Liver (tissue), 9 donors: Measurements from ENCODE around the gene PITPNM1. TPM values are rescaled to one million over a fixed set of nuclear protein-coding genes. Genes with fewer than 3 reads are reported as not detected.

ENCODE experiments used
- DNase-seq: peaks from one replicate; pipeline ENCODE4 v3.0.0-alpha.2; 2017; ENCODE audit warnings: low spot score
- H3K27ac ChIP-seq, 2 donors: one replicate each; pipeline ENCODE4 v1.7.0; 2013; ENCODE audit warnings: inconsistent platforms in 2 of 2, low read length in 2 of 2, control low read depth in 1 of 2, low read depth in 1 of 2, mild to moderate bottlenecking in 1 of 2
- H3K27me3 ChIP-seq, 4 donors: one replicate each; pipeline versions ENCODE4 v1.6.1 to v1.7.0; 2013; ENCODE audit warnings: low read length in 3 of 4, inconsistent platforms in 1 of 4, mild to moderate bottlenecking in 1 of 4, moderate library complexity in 1 of 4; ENCODE audit not compliant: control insufficient read depth in 4 of 4, insufficient read depth in 4 of 4
- H3K36me3 ChIP-seq, 4 donors: one replicate each; pipeline versions ENCODE4 v1.6.1 to v1.7.0; 2013; ENCODE audit warnings: low read length in 3 of 4, mild to moderate bottlenecking in 3 of 4, low read depth in 1 of 4, moderate library complexity in 1 of 4; ENCODE audit not compliant: control insufficient read depth in 4 of 4, insufficient read depth in 3 of 4
- H3K4me1 ChIP-seq, 4 donors: one replicate each; pipeline versions ENCODE4 v1.6.1 to v1.7.0; 2013; ENCODE audit warnings: low read length in 3 of 4, mild to moderate bottlenecking in 3 of 4, moderate library complexity in 1 of 4; ENCODE audit not compliant: control insufficient read depth in 4 of 4, insufficient read depth in 4 of 4
- H3K4me3 ChIP-seq, 3 donors: one replicate each; pipeline versions ENCODE4 v1.6.1 to v1.7.0; 2013; ENCODE audit warnings: low read length in 3 of 3, control low read depth in 1 of 3, low read depth in 1 of 3, mild to moderate bottlenecking in 1 of 3
- H3K9ac ChIP-seq, 2 donors: one replicate each; pipeline ENCODE4 v1.7.0; 2013; ENCODE audit warnings: low read length in 2 of 2, mild to moderate bottlenecking in 2 of 2, moderate library complexity in 2 of 2, control low read depth in 1 of 2, low read depth in 1 of 2
- H3K9me3 ChIP-seq, 4 donors: one replicate each; pipeline versions ENCODE4 v1.6.1 to v1.7.0; 2013; ENCODE audit warnings: low read length in 3 of 4; ENCODE audit not compliant: control insufficient read depth in 4 of 4
- ATF3 ChIP-seq: IDR thresholded peaks from 2 replicates; pipeline ENCODE4 v1.6.1; 2016; ENCODE audit warnings: antibody characterized with exemption
- CTCF ChIP-seq: fragments of 150-350 bp; IDR thresholded peaks from 2 replicates; pipeline ENCODE4 v1.5.1; 2017; ENCODE audit warnings: improper control_type of control experiment, low read depth, low read length; ENCODE audit not compliant: missing input control
- EGR1 ChIP-seq, 2 donors: IDR thresholded peaks; 2 replicates each; pipeline ENCODE4 v1.6.1; 2016 to 2018; ENCODE audit warnings: antibody characterized with exemption in 2 of 2, low read depth in 2 of 2
- FOXA2 ChIP-seq: IDR thresholded peaks from 2 replicates; pipeline ENCODE4 v1.6.1; 2016; ENCODE audit warnings: antibody characterized with exemption
- GABPA ChIP-seq, 2 donors: IDR thresholded peaks in 1 of 2; conservative IDR thresholded peaks in 1 of 2; 2 replicates each; pipeline ENCODE4 v1.6.1; 2016; ENCODE audit warnings: antibody characterized with exemption in 2 of 2, mild to moderate bottlenecking in 1 of 2, moderate library complexity in 1 of 2
- HNF4A ChIP-seq, 2 donors: conservative IDR thresholded peaks; 2 replicates each; pipeline ENCODE4 v1.6.1; 2016; ENCODE audit warnings: antibody characterized with exemption in 2 of 2, mild to moderate bottlenecking in 2 of 2
- MAX ChIP-seq: IDR thresholded peaks from 2 replicates; pipeline ENCODE4 v1.6.1; 2016; ENCODE audit warnings: antibody characterized with exemption
- NR2F2 ChIP-seq: IDR thresholded peaks from 2 replicates; pipeline ENCODE4 v1.6.1; 2016; ENCODE audit warnings: antibody characterized with exemption
- RAD21 ChIP-seq, 2 donors: IDR thresholded peaks; 2 replicates each; pipeline ENCODE4 v1.6.1; 2016; ENCODE audit warnings: antibody characterized with exemption in 2 of 2, mild to moderate bottlenecking in 2 of 2
- REST ChIP-seq: IDR thresholded peaks from 2 replicates; pipeline ENCODE4 v1.6.1; 2016; ENCODE audit warnings: antibody characterized with exemption, mild to moderate bottlenecking
- RXRA ChIP-seq, 2 donors: IDR thresholded peaks; 2 replicates each; pipeline ENCODE4 v1.6.1; 2017 to 2018; ENCODE audit warnings: antibody characterized with exemption in 2 of 2, mild to moderate bottlenecking in 1 of 2
- SP1 ChIP-seq: IDR thresholded peaks from 2 replicates; pipeline ENCODE4 v1.6.1; 2018; ENCODE audit warnings: antibody characterized with exemption, mild to moderate bottlenecking
- TAF1 ChIP-seq: conservative IDR thresholded peaks from 2 replicates; pipeline ENCODE4 v1.6.1; 2016; ENCODE audit warnings: antibody characterized with exemption, mild to moderate bottlenecking
- YY1 ChIP-seq: IDR thresholded peaks from 2 replicates; pipeline ENCODE4 v1.6.1; 2016; ENCODE audit warnings: antibody characterized with exemption, mild to moderate bottlenecking
- ZBTB33 ChIP-seq: IDR thresholded peaks from 2 replicates; pipeline ENCODE4 v1.6.1; 2016; ENCODE audit warnings: antibody characterized with exemption
- WGBS: extraction: QIAGEN DNeasy Blood & Tissue Kit; methylation state at CpG from one replicate; pipeline ENCODE4 v1.1.7; 2013; 5-methylcytosine and 5-hydroxymethylcytosine counted together
- polyA plus RNA-seq, 2 donors: library from polyadenylated mRNA; stranded (reverse) in 1 of 2; unstranded in 1 of 2; fragments of 200-250 nt in 1 of 2; fragments of >200 nt in 1 of 2; fragmentation: Nextera tagmentation in 1 of 2; extraction: Ambion mirVana in 1 of 2; gene quantifications; one replicate each; pipeline versions ENCODE4 v1.2.1 to v1.2.3, GENCODE V29; 2013 to 2015
- total RNA-seq, 2 donors: library from RNA; depleted of rRNA; stranded (reverse); fragments of >200 nt; gene quantifications; one replicate each; pipeline ENCODE4 v1.2.3, GENCODE V29; 2014
- donor health status: healthy.
- donor health status: healthy.
- donor health status: healthy.
- donor health status: healthy.
- donor health status: healthy.

The PITPNM1 gene
- total and polyA plus RNA-seq, 4 donors = 1.3 to 9.3 (median 5.1) TPM

- Histone ChIP-seq H3K27ac (no peak overlapping the region), H3K36me3 (no peaks in the 10 kb centered on the region), H3K27me3 (no peaks in the 10 kb centered on the region), H3K9ac (no peak overlapping the region), H3K4me3 (no peak overlapping the region), H3K9me3 (no peaks in the 10 kb centered on the region), H3K4me1 (no peaks in the 10 kb centered on the region)
- no peak for DNase-seq
- TF ChIP-seq MAX (no peak), RXRA (IDR thresholded peaks at IDR 0.05) (no peak), RAD21 (IDR thresholded peaks at IDR 0.05) (no peak), REST (no peak), FOXA2 (no peak), TAF1 (no peak), CTCF (no peak), YY1 (no peak), SP1 (no peak), GABPA (IDR thresholded peaks at IDR 0.05 in 1 of 2, conservative IDR thresholded peaks at IDR 0.05 in 1 of 2) (no peak), EGR1 (IDR thresholded peaks at IDR 0.05; ENCODE audit: low read depth in 2 of 2) (no peak), ZBTB33 (no peak)
- 92% methylated on average over 10 of the region's 10 CpGs for WGBS
These were observed 12.8 kb upstream of the PITPNM1 start for GRCh38 chr11:67517784-67518552.

- H3K27me3 ChIP-seq = no peaks in the 10 kb centered on the region
- H3K4me1 ChIP-seq = no peaks in the 10 kb centered on the region
- 96% methylated on average over 9 of the region's 9 CpGs for WGBS
- H3K9ac ChIP-seq = no peak overlapping the region
- no peak for DNase-seq
- H3K4me3 ChIP-seq = no peak overlapping the region
- H3K9me3 ChIP-seq = no peaks in the 10 kb centered on the region
- no peaks in the 10 kb centered on the region for H3K36me3 ChIP-seq
- H3K27ac ChIP-seq = no peak overlapping the region
- TF ChIP-seq REST = no peak
- no peak for TF ChIP-seq ATF3
- TF ChIP-seq RAD21 (IDR thresholded peaks at IDR 0.05) = no peak
- TF ChIP-seq NR2F2 = no peak
- no peak for TF ChIP-seq EGR1 (IDR thresholded peaks at IDR 0.05; ENCODE audit: low read depth in 2 of 2)
- TF ChIP-seq HNF4A (conservative IDR thresholded peaks at IDR 0.05) = no peak
- no peak for TF ChIP-seq CTCF
These were observed 11.6 kb upstream of the PITPNM1 start for GRCh38 chr11:67516806-67517205.
